Hepatocyte (in vitro differentiated cells): Measurements from ENCODE around the gene CHAF1A. TPM values are rescaled to one million over a fixed set of nuclear protein-coding genes. Genes with fewer than 3 reads are reported as not detected.

ENCODE experiments used
- DNase-seq: peaks from one replicate; pipeline ENCODE4 v3.0.0-alpha.2; 2016; ENCODE audit warnings: low spot score
- H2AFZ ChIP-seq: fragments of 200-600 bp; sonication (generic); 2 replicates; pipeline ENCODE4 v1.6.0; 2016; ENCODE audit warnings: antibody characterized with exemption, mild to moderate bottlenecking
- H3K27ac ChIP-seq: fragments of 200-600 bp; sonication (generic); 2 replicates; pipeline ENCODE4 v1.5.1; 2016; ENCODE audit warnings: mild to moderate bottlenecking
- H3K27me3 ChIP-seq: fragments of 200-600 bp; sonication (generic); 2 replicates; pipeline ENCODE4 v1.6.1; 2016
- H3K36me3 ChIP-seq: fragments of 200-600 bp; sonication (generic); replicated peaks from 2 replicates; pipeline ENCODE4 v1.5.1; 2016; ENCODE audit warnings: low read depth; ENCODE audit not compliant: insufficient read depth
- H3K4me1 ChIP-seq: fragments of 200-600 bp; sonication (generic); 2 replicates; pipeline ENCODE4 v1.5.1; 2016; ENCODE audit warnings: mild to moderate bottlenecking, moderate library complexity; ENCODE audit not compliant: insufficient read depth
- H3K4me2 ChIP-seq: fragments of 200-600 bp; sonication (generic); 2 replicates; pipeline ENCODE4 v1.6.0; 2016
- H3K4me3 ChIP-seq: fragments of 200-600 bp; sonication (generic); 2 replicates; pipeline ENCODE4 v1.5.1; 2016; ENCODE audit warnings: mild to moderate bottlenecking
- H3K79me2 ChIP-seq: fragments of 200-600 bp; sonication (generic); 2 replicates; pipeline ENCODE4 v1.6.0; 2017; ENCODE audit warnings: mild to moderate bottlenecking
- H3K9me2 ChIP-seq: fragments of 200-600 bp; sonication (generic); replicated peaks from 2 replicates; pipeline ENCODE4 v1.6.0; 2017; ENCODE audit warnings: mild to moderate bottlenecking; ENCODE audit not compliant: insufficient read depth
- H3K9me3 ChIP-seq: fragments of 200-600 bp; sonication (generic); 2 replicates; pipeline ENCODE4 v1.5.1; 2016; ENCODE audit warnings: low read depth, mild to moderate bottlenecking
- H4K20me1 ChIP-seq: fragments of 200-600 bp; sonication (generic); 2 replicates; pipeline ENCODE4 v1.6.0; 2016; ENCODE audit warnings: mild to moderate bottlenecking; ENCODE audit not compliant: insufficient read depth, poor library complexity, severe bottlenecking
- EZH2 ChIP-seq: fragments of 200-600 bp; sonication (generic); IDR thresholded peaks from 2 replicates; pipeline ENCODE4 v1.6.1; 2016; ENCODE audit warnings: antibody characterized with exemption, mild to moderate bottlenecking, borderline replicate concordance
- EZH2phosphoT487 ChIP-seq: fragments of 200-600 bp; sonication (generic); IDR thresholded peaks from one replicate; pipeline ENCODE4 v1.6.1; 2018; ENCODE audit warnings: antibody characterized with exemption, mild to moderate bottlenecking, low read depth, moderate library complexity; ENCODE audit not compliant: unreplicated experiment, severe bottlenecking
- WGBS: methylation state at CpG from one replicate; pipeline ENCODE4 v1.1.6; 2016; ENCODE audit warnings: low lambda C conversion rate; ENCODE audit errors: missing lambda C conversion rate; 5-methylcytosine and 5-hydroxymethylcytosine counted together
- polyA plus RNA-seq: library from polyadenylated mRNA; unstranded; fragments of >200 nt; fragmentation: Nextera tagmentation; extraction: Ambion mirVana; gene quantifications from 2 replicates; pipeline ENCODE4 v1.2.1, GENCODE V29; 2016
- total RNA-seq: library from RNA; depleted of rRNA; stranded (reverse); fragments of >200 nt; gene quantifications from 2 replicates; pipeline ENCODE4 v1.2.3, GENCODE V29; 2014
- TF ChIP-seq, protein P1 (sequence below): fragments of 200-600 bp; sonication (generic); IDR thresholded peaks from 2 replicates; pipeline ENCODE4 v1.5.1; 2016; ENCODE audit warnings: antibody characterized with exemption, mild to moderate bottlenecking; ENCODE audit not compliant: poor library complexity

The CHAF1A gene
- total and polyA plus RNA-seq, 2 experiments from 2014 or later: 6.2 to 6.5 TPM

DNA sequence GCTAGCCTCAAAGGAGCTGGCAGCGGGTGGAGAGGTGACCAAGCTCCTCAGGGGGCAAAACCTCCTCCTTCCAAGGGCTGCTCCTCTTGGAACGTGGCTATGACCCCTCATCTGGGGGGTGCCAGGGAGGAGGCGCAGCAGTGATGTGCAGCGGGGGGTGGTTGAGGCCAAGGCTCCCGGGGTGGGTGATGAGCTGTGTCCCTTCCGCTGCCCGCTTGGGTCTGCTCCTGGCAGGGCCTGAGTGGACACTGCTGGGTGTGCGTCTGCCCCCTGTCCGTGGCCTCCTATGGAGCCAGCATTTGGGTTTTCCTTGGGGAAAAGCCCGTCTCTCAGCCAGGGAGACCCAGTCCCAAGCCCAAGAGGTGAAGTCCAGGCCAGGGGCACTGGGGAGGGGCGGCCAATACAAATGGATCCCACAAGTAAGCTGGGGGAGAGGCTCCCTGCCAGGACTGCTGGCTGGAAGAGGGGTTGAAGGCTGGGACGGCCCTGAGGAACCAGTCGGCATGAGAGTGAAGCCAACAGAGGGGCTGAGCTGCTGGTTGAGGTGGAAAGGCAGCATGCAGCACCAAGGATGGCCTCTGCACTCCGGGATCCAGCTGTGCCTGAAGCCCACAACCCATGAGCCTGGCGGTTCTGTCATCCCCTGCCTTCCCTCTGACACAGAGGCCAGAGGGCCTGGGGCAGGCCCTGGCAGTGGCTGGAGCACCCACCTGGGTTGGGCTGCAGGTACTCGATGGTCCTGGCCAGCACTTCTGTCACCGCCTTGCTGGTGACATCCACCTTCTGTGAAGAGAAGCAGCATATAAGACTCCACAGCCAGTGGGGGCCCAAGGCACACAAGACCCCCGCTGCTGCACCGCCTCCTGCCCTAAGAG lies 36.4 kb upstream of the CHAF1A start:
- H3K9me2 ChIP-seq: no peaks in the 10 kb centered on the region
- H3K36me3 ChIP-seq: no peaks in the 10 kb centered on the region
- 97% methylated on average over 19 of the region's 19 CpGs for WGBS
- H4K20me1 ChIP-seq: peaks cover 18% of the 10 kb centered on the region
- H3K27me3 ChIP-seq: no peaks in the 10 kb centered on the region
- no peak overlapping the region for H3K4me3 ChIP-seq
- peaks cover 45% of the 10 kb centered on the region for H3K79me2 ChIP-seq
- DNase-seq: no peak
- no peaks in the 10 kb centered on the region for H3K9me3 ChIP-seq
- no peak overlapping the region for H3K27ac ChIP-seq
- no peak overlapping the region for H3K4me2 ChIP-seq
- TF ChIP-seq EZH2 (no peak), EZH2phosphoT487 (no peak)
- TF ChIP-seq, protein P1, sequence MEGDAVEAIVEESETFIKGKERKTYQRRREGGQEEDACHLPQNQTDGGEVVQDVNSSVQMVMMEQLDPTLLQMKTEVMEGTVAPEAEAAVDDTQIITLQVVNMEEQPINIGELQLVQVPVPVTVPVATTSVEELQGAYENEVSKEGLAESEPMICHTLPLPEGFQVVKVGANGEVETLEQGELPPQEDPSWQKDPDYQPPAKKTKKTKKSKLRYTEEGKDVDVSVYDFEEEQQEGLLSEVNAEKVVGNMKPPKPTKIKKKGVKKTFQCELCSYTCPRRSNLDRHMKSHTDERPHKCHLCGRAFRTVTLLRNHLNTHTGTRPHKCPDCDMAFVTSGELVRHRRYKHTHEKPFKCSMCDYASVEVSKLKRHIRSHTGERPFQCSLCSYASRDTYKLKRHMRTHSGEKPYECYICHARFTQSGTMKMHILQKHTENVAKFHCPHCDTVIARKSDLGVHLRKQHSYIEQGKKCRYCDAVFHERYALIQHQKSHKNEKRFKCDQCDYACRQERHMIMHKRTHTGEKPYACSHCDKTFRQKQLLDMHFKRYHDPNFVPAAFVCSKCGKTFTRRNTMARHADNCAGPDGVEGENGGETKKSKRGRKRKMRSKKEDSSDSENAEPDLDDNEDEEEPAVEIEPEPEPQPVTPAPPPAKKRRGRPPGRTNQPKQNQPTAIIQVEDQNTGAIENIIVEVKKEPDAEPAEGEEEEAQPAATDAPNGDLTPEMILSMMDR: no peak
- H2AFZ ChIP-seq: no peak overlapping the region
- peaks cover 26% of the 10 kb centered on the region for H3K4me1 ChIP-seq

- no peak overlapping the region for H3K27ac ChIP-seq
- H4K20me1 ChIP-seq: peaks cover 18% of the 10 kb centered on the region
- peaks cover 53% of the 10 kb centered on the region for H3K79me2 ChIP-seq
- no peak for DNase-seq
- no peaks in the 10 kb centered on the region for H3K9me2 ChIP-seq
- TF ChIP-seq EZH2phosphoT487 (no peak), EZH2 (no peak)
- TF ChIP-seq, protein P1: no peak
- H3K4me3 ChIP-seq: no peak overlapping the region
- H2AFZ ChIP-seq: no peak overlapping the region
- H3K36me3 ChIP-seq: no peaks in the 10 kb centered on the region
- no peaks in the 10 kb centered on the region for H3K9me3 ChIP-seq
- H3K4me1 ChIP-seq: peaks cover 18% of the 10 kb centered on the region
- H3K4me2 ChIP-seq: no peak overlapping the region
- H3K27me3 ChIP-seq: no peaks in the 10 kb centered on the region
- WGBS: 96% methylated on average over 16 of the region's 16 CpGs
Observed at GRCh38 chr19:4366666-4367335, 35.6 kb upstream of the CHAF1A start.

DNA sequence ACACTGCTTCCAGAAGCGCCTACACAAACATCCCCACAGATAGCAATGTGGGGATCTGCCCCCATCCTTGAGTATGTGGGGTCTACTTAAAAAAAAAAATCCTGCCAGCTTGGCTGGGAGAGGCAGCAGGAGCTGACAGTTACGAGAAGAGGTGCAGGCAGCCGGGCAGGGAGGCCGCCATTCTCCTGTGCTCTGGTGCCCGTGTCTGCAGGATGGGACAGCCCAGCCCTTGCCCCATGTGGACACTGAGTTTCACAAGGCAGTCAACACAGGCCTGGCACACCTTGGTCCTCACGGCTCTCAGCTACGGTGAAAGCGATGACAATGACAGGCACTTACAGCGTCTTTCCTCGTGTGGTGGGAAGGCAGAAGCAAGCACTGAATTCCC lies 35.1 kb upstream of the CHAF1A start:
- Histone ChIP-seq H2AFZ (no peak overlapping the region), H3K4me3 (no peak overlapping the region), H3K79me2 (peaks cover 58% of the 10 kb centered on the region), H3K4me2 (no peak overlapping the region), H3K36me3 (no peaks in the 10 kb centered on the region), H3K9me3 (no peaks in the 10 kb centered on the region), H4K20me1 (peaks cover 18% of the 10 kb centered on the region), H3K27me3 (no peaks in the 10 kb centered on the region), H3K4me1 (peaks cover 18% of the 10 kb centered on the region), H3K9me2 (no peaks in the 10 kb centered on the region), H3K27ac (no peak overlapping the region)
- 96% methylated on average over 10 of the region's 10 CpGs for WGBS
- no peak for DNase-seq
- no peak for TF ChIP-seq EZH2phosphoT487
- TF ChIP-seq EZH2: no peak
- TF ChIP-seq, protein P1: no peak
